CD4-positive, alpha-beta T cell (primary cell): ENCODE data around the gene RGMA. TPM values are rescaled to one million over a fixed set of nuclear protein-coding genes. Genes with fewer than 3 reads are reported as not detected.

ENCODE experiments used
- ATAC-seq: fragments of 200-7000 bp; cut with Tn5 transposase; one replicate; pipeline ENCODE4 v1.10.0; 2022; ENCODE audit warnings: mild to moderate bottlenecking; ENCODE audit not compliant: poor library complexity
- CTCF ChIA-PET: fragments of 350-600 bp; sonication (Branson Sonifier 250); formaldehyde crosslinking; loops from one replicate; lab custom pipeline; 2021; ENCODE audit warnings: antibody characterized with exemption, inconsistent platforms; lab: Charles Lee
- POLR2A ChIA-PET: fragments of 350-600 bp; sonication (Branson Sonifier 250); formaldehyde crosslinking; loops from one replicate; lab custom pipeline; 2021; ENCODE audit warnings: antibody characterized with exemption, inconsistent platforms; lab: Charles Lee
- DNase-seq, 14 experiments: peaks; one replicate each; pipeline ENCODE4 v3.0.0-alpha.2; 2013 to 2020; ENCODE audit warnings: mixed read lengths in 2 of 14
- H3K27ac ChIP-seq, 2 donors: one replicate each; pipeline versions ENCODE4 v1.5.1 to v1.7.0; 2013; ENCODE audit warnings: low read length in 2 of 2, low read depth in 1 of 2, mild to moderate bottlenecking in 1 of 2
- H3K27me3 ChIP-seq, 2 experiments: 1 replicate in 1 of 2; 2 replicates in 1 of 2; pipeline versions ENCODE4 v1.6.1 to v1.7.0; 2013; ENCODE audit warnings: low read length in 2 of 2, control low read depth in 1 of 2, mild to moderate bottlenecking in 1 of 2, moderate library complexity in 1 of 2; ENCODE audit not compliant: insufficient read depth in 2 of 2, control insufficient read depth in 1 of 2
- H3K36me3 ChIP-seq: one replicate; pipeline ENCODE4 v1.6.1; 2013; ENCODE audit warnings: low read length, control low read depth; ENCODE audit not compliant: insufficient read depth
- H3K4me1 ChIP-seq: one replicate; pipeline ENCODE4 v1.6.1; 2013; ENCODE audit warnings: low read length, control low read depth; ENCODE audit not compliant: insufficient read depth
- H3K4me3 ChIP-seq: one replicate; pipeline ENCODE4 v1.5.1; 2013; ENCODE audit warnings: mild to moderate bottlenecking, low read length, moderate library complexity
- H3K9me3 ChIP-seq, 2 experiments: 1 replicate in 1 of 2; 2 replicates in 1 of 2; pipeline versions ENCODE4 v1.6.1 to v1.7.0; 2013; ENCODE audit warnings: low read length in 2 of 2, mild to moderate bottlenecking in 2 of 2, control low read depth in 1 of 2, moderate library complexity in 1 of 2; ENCODE audit not compliant: control insufficient read depth in 1 of 2, insufficient read depth in 1 of 2
- H3K27ac Mint-ChIP-seq: one replicate; pipeline ENCODE4 v1.8.0; 2020; ENCODE audit warnings: mixed read lengths
- H3K27me3 Mint-ChIP-seq: one replicate; pipeline ENCODE4 v1.8.0; 2021; ENCODE audit warnings: mixed read lengths
- H3K36me3 Mint-ChIP-seq: one replicate; pipeline ENCODE4 v1.8.0; 2021; ENCODE audit warnings: low read depth, mixed read lengths
- H3K4me1 Mint-ChIP-seq: one replicate; pipeline ENCODE4 v1.8.0; 2021; ENCODE audit warnings: low read depth, mixed read lengths
- H3K4me3 Mint-ChIP-seq: one replicate; pipeline ENCODE4 v1.8.0; 2020; ENCODE audit warnings: mild to moderate bottlenecking, mixed read lengths
- H3K9me3 Mint-ChIP-seq: one replicate; pipeline ENCODE4 v1.8.0; 2020; ENCODE audit warnings: mixed read lengths
- CTCF ChIP-seq: fragments of 200-600 bp; IDR thresholded peaks from one replicate; pipeline ENCODE4 v1.8.0; 2022; ENCODE audit warnings: antibody characterized with exemption, mild to moderate bottlenecking
- intact Hi-C, 2 experiments: fragments of 100-400 bp; cut with DNase I in 1 of 2; cut with micrococcal nuclease in 1 of 2; formaldehyde crosslinking; loops; one replicate each; pipeline versions ENCODE4 v1.15.1 to v1.9.0; 2023 to 2025; cut with DNase I, micrococcal nuclease
- total RNA-seq, 174 experiments: library from RNA in 2 of 174; stranded (reverse) in 2 of 174; gene quantifications; one replicate each; pipeline ENCODE4 v1.2.3 and lab custom pipeline; 2021 to 2026

The RGMA gene
- total RNA-seq, 2 experiments from 2014 or later, result not detected

GRCh38 chr15:93124126-93124525, 35.1 kb upstream of the RGMA start:
- POLR2A ChIA-PET, result no interaction called here
- CTCF ChIA-PET, result no interaction called here
- Histone ChIP-seq H3K27ac (no peak overlapping the region), H3K4me1 (no peaks in the 10 kb centered on the region), H3K27me3 (no peaks in the 10 kb centered on the region), H3K9me3 (no peaks in the 10 kb centered on the region), H3K36me3 (no peaks in the 10 kb centered on the region), H3K4me3 (no peak overlapping the region)
- Mint-ChIP-seq H3K27ac (no peak overlapping the region), H3K27me3 (peaks cover 3% of the 10 kb centered on the region), H3K9me3 (no peaks in the 10 kb centered on the region), H3K4me1 (no peaks in the 10 kb centered on the region), H3K4me3 (no peak overlapping the region), H3K36me3 (no peaks in the 10 kb centered on the region)
- no peak for TF ChIP-seq CTCF
- intact Hi-C loops, result no loop called here
- DNase-seq (no peak), ATAC-seq (no peak)

- H3K4me3 Mint-ChIP-seq, result no peak overlapping the region
- POLR2A ChIA-PET, result no interaction called here
- no peaks in the 10 kb centered on the region for H3K36me3 ChIP-seq
- peaks cover 10% of the 10 kb centered on the region for H3K27me3 Mint-ChIP-seq
- no peaks in the 10 kb centered on the region for H3K4me1 ChIP-seq
- no peak for TF ChIP-seq CTCF
- H3K4me3 ChIP-seq, result no peak overlapping the region
- no peaks in the 10 kb centered on the region for H3K36me3 Mint-ChIP-seq
- CTCF ChIA-PET, result no interaction called here
- DNase-seq (no peak), ATAC-seq (no peak)
- no peak overlapping the region for H3K27ac Mint-ChIP-seq
- no peaks in the 10 kb centered on the region for H3K9me3 Mint-ChIP-seq
- H3K27me3 ChIP-seq, result no peaks in the 10 kb centered on the region
- no peak overlapping the region for H3K27ac ChIP-seq
- intact Hi-C loops, result no loop called here
- H3K4me1 Mint-ChIP-seq, result no peaks in the 10 kb centered on the region
- no peaks in the 10 kb centered on the region for H3K9me3 ChIP-seq
Measured at GRCh38 chr15:93121973-93122910, 33.2 kb upstream of the RGMA start.

GRCh38 chr15:93121107-93121506, 32.1 kb upstream of the RGMA start:
- CTCF ChIA-PET, result no interaction called here
- no peak for TF ChIP-seq CTCF
- Mint-ChIP-seq H3K27ac (no peak overlapping the region), H3K9me3 (no peaks in the 10 kb centered on the region), H3K36me3 (no peaks in the 10 kb centered on the region), H3K4me3 (no peak overlapping the region), H3K27me3 (peaks cover 18% of the 10 kb centered on the region), H3K4me1 (no peaks in the 10 kb centered on the region)
- POLR2A ChIA-PET, result no interaction called here
- ATAC-seq, result no peak
- intact Hi-C loops, result no loop called here
- H3K36me3 ChIP-seq, result no peaks in the 10 kb centered on the region
- H3K9me3 ChIP-seq, result no peaks in the 10 kb centered on the region
- H3K27ac ChIP-seq, result no peak overlapping the region
- DNase-seq, result no peak
- no peaks in the 10 kb centered on the region for H3K27me3 ChIP-seq
- H3K4me3 ChIP-seq, result no peak overlapping the region
- H3K4me1 ChIP-seq, result no peaks in the 10 kb centered on the region
